Bronchial epithelial cell (primary cell): ENCODE data around the gene VAMP8. TPM values are rescaled to one million over a fixed set of nuclear protein-coding genes. Genes with fewer than 3 reads are reported as not detected.

Experiments
- DNase-seq: peaks from one replicate; pipeline ENCODE4 v3.0.0-alpha.2; 2010; ENCODE audit warnings: low read depth
- FAIRE-seq: peaks from 2 replicates; lab custom pipeline; 2011; peaks lifted over from hg19 to GRCh38; lab: Jason Lieb, UNC
- H3K27me3 ChIP-seq: 2 replicates; pipeline ENCODE4 v1.5.1; 2011; ENCODE audit warnings: low read length; ENCODE audit not compliant: control insufficient read depth, insufficient read depth
- H3K36me3 ChIP-seq: 2 replicates; pipeline ENCODE4 v1.5.1; 2011; ENCODE audit warnings: low read length; ENCODE audit not compliant: control insufficient read depth, insufficient read depth
- H3K4me3 ChIP-seq: 2 replicates; pipeline ENCODE4 v1.5.1; 2011; ENCODE audit warnings: mild to moderate bottlenecking, low read depth, low read length, control low read depth
- CTCF ChIP-seq: IDR thresholded peaks from 2 replicates; pipeline ENCODE4 v1.5.1; 2011; ENCODE audit warnings: mild to moderate bottlenecking, moderate library complexity, low read length, control low read depth, inconsistent platforms; ENCODE audit not compliant: insufficient read depth, severe bottlenecking
- total RNA-seq: library from RNA; depleted of rRNA; stranded (reverse); fragments of >200 nt; gene quantifications from 2 replicates; pipeline ENCODE4 v1.2.1, GENCODE V29; 2014

Gene VAMP8
- total RNA-seq, 1 donor from 2014 or later, result 41.3 TPM

GRCh38 chr2:85605406-85606115 lies 28.2 kb downstream of the VAMP8 start:
- peaks cover 10% of the 10 kb centered on the region for H3K36me3 ChIP-seq
- FAIRE-seq (no peak), DNase-seq (no peak)
- no peaks in the 10 kb centered on the region for H3K27me3 ChIP-seq
- no peak for TF ChIP-seq CTCF
- H3K4me3 ChIP-seq, result no peak overlapping the region

- peaks cover 9% of the 10 kb centered on the region for H3K36me3 ChIP-seq
- no peaks in the 10 kb centered on the region for H3K27me3 ChIP-seq
- peak; percentile 43 for DNase-seq
- H3K4me3 ChIP-seq, result no peak overlapping the region
- FAIRE-seq, result no peak
- no peak for TF ChIP-seq CTCF
Observed at GRCh38 chr2:85606116-85606455, 28.7 kb downstream of the VAMP8 start.

- no peak for TF ChIP-seq CTCF
- no peak overlapping the region for H3K4me3 ChIP-seq
- FAIRE-seq (no peak), DNase-seq (no peak)
- H3K27me3 ChIP-seq, result no peaks in the 10 kb centered on the region
- H3K36me3 ChIP-seq, result peaks cover 9% of the 10 kb centered on the region
Observed at GRCh38 chr2:85607268-85608215, 30.2 kb downstream of the VAMP8 start.

- H3K27me3 ChIP-seq, result no peaks in the 10 kb centered on the region
- no peak for FAIRE-seq
- no peak for DNase-seq
- no peak for TF ChIP-seq CTCF
- H3K36me3 ChIP-seq, result peaks cover 9% of the 10 kb centered on the region
- H3K4me3 ChIP-seq, result peak overlapping the region; percentile 82
Observed at GRCh38 chr2:85611217-85611704, 33.9 kb downstream of the VAMP8 start.

GRCh38 chr2:85611705-85612587 lies 34.6 kb downstream of the VAMP8 start, which contains the start of gene C2orf68:
C2orf68 (minus strand) TSS chr2:85612066; CDS start chr2:85611984, 82 bp downstream.
- Histone ChIP-seq H3K4me3 (peak within 1 kb of the TSS; percentile 82), H3K27me3 (no peaks in the 10 kb centered on the region), H3K36me3 (peaks cover 9% of the 10 kb centered on the region)
- TF ChIP-seq CTCF, result no peak
- DNase-seq, result peak; percentile 59
- FAIRE-seq, result no peak
